ENCODE measurements around the gene TGFBRAP1. TPM values are rescaled to one million over a fixed set of nuclear protein-coding genes. Genes with fewer than 3 reads are reported as not detected.
"Not testable (repeated sequence)": the region's sequence is repeated elsewhere in the genome, so short reads cannot be mapped to it uniquely, and the experiment has no call there.

TGFBRAP1 gene
- total RNA-seq, 1 donor from 2014 or later = 13.7 TPM

- H3K4me3 ChIP-seq (ENCODE audit: low read depth, low read length) = no peak overlapping the region
- DNase-seq (ENCODE audit: low read depth) (no peak), FAIRE-seq (no peak)
- no peak for TF ChIP-seq CTCF (IDR thresholded peaks at IDR 0.05; ENCODE audit: insufficient read depth, low read length, severe bottlenecking)
- H3K27me3 ChIP-seq (ENCODE audit: control insufficient read depth, insufficient read depth, low read length) = no peaks in the 10 kb centered on the region
- peaks cover 2% of the 10 kb centered on the region for H3K36me3 ChIP-seq (ENCODE audit: control insufficient read depth, insufficient read depth, low read length)
Measured at GRCh38 chr2:105330681-105331375, 1.3 kb upstream of the TGFBRAP1 start.

DNA sequence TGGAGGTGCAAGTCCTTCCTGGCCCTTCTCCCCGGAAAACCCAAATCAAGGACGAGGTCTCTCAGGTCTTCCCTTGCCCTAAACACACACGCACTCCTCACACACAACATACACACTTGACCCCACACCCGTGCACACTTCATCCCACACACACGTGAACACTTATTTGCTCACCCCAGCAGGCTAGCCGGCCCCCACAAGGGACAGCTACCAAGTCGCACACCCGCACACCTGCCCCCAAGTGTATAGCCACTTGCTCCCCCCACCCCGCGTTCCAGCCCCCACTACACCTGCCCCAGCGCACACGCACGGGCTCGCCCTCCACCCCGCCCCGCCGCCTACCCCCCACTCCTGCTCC is 359 bp downstream of the TGFBRAP1 start:
- FAIRE-seq (no peak), DNase-seq (ENCODE audit: low read depth) (no peak)
- H3K27me3 ChIP-seq (ENCODE audit: control insufficient read depth, insufficient read depth, low read length) = no peaks in the 10 kb centered on the region
- TF ChIP-seq CTCF (IDR thresholded peaks at IDR 0.05; ENCODE audit: insufficient read depth, low read length, severe bottlenecking) = no peak
- H3K4me3 ChIP-seq (ENCODE audit: low read depth, low read length) = peak overlapping the region; percentile 63
- peaks cover 2% of the 10 kb centered on the region for H3K36me3 ChIP-seq (ENCODE audit: control insufficient read depth, insufficient read depth, low read length)

DNA sequence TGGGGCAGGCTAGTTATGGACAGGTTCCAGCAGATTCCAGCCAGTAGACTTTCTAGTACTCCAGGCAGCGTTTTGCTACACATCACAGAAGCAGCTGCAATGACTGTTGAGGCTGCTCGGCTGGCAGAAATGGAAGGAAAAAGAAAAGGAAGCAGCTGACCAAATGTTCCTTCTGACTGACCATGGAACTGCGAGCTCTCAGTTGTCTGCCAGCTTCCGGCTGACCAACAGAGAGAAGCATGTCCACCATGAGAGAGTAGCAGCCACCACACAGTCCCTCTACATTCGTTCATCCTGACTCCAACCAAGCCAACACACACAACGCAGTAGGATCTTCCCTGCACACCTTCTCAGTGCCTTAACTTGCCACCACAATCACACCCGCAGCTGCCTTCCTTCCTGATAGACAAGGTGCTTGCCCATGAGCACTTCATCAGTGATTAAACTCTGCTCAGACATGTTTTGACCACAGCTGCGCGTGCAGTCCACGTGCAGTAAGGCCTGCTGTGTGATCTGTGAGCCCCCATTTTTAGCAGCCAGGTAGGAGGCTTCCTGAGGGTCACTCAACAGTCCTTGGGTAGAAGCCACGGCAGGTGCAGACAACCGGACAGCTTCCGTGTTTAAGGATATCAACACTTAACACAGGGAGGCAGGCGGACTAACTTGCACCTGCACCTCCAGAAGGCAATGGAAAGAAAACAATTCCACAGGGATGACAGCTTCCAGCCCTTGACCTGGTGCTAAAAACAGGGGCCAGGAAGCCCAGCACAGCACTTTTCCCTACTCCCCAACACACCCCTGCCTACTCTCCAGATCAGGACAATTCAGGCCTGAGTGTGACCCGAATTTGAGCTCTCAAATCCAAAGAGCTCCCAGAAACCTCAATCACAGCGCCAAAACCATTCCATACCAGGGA is 996 bp downstream of the TGFBRAP1 start:
- Histone ChIP-seq H3K27me3 (ENCODE audit: control insufficient read depth, insufficient read depth, low read length) (no peaks in the 10 kb centered on the region), H3K36me3 (ENCODE audit: control insufficient read depth, insufficient read depth, low read length) (peaks cover 2% of the 10 kb centered on the region), H3K4me3 (ENCODE audit: low read depth, low read length) (peak overlapping the region; percentile 63)
- no peak for TF ChIP-seq CTCF (IDR thresholded peaks at IDR 0.05; ENCODE audit: insufficient read depth, low read length, severe bottlenecking)
- no peak for FAIRE-seq
- DNase-seq (ENCODE audit: low read depth) = peak; percentile 68

DNA sequence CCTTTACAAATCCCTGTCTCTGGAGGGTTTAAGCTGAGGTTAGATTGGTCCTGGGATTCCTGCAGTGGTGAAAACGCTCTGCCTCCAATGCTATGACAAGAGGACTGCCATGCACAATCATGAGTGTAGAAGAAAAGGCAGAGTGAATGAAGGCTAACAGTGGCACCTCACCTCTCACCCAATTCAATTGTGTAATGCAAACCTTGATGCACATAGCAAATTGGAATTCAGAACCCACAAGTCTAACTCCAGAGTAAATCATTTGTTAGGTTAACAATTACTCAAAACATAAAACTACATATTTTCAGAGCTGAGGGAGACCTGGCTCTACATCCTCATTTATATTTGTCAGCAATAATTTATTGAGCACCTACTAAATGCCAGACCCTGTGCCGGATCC is 1.8 kb downstream of the TGFBRAP1 start:
- no peaks in the 10 kb centered on the region for H3K27me3 ChIP-seq (ENCODE audit: control insufficient read depth, insufficient read depth, low read length)
- FAIRE-seq (no peak), DNase-seq (ENCODE audit: low read depth) (no peak)
- H3K4me3 ChIP-seq (ENCODE audit: low read depth, low read length) = no peak overlapping the region
- TF ChIP-seq CTCF (IDR thresholded peaks at IDR 0.05; ENCODE audit: insufficient read depth, low read length, severe bottlenecking) = no peak
- peaks cover 2% of the 10 kb centered on the region for H3K36me3 ChIP-seq (ENCODE audit: control insufficient read depth, insufficient read depth, low read length)

DNA sequence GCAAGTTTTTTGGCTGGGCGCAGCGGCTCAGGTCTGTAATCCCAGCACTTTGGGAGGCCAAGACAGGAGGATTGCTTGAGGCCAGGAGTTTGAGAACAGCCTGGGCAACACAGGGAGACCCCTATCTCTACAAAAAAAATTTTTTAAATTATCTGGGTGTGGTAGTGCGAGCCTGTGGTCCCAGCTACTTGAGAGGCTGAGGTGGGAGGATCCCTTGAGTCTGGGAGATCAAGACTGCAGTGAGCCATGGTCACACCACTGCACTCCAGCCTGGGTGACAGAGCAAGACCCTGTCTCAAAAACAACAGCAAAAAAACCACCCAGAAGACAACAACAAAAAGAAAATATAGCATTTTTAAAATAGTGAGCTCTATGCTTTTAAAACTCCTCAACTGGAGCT is 2.3 kb downstream of the TGFBRAP1 start:
- FAIRE-seq = not testable (repeated sequence)

DNA sequence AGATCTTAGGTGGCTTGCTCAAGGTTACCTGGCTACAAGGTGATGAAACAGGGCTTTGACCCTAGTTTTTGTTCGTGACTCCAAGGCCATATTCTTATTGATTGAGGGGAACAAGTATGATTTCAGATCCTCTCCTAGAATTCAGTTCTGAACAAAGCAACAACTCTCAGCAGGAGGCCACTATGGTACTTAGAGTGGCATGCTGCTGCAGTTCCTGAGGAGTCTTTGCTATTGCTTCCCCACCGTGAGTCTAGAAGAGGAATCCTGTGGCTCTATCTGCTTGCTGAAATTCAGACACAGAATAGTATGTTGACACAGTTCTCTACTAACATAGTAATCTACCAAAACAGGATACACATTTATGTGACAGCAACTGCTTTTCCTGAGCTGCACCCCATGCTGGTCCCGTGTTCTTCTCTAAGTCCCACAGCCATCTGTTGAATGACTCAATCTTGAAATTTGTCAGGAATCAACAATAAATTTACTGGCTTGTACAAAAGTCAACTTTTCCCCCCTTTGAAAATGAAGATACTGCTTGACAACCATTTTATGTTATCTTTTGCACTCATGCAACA is 4.1 kb downstream of the TGFBRAP1 start:
- Histone ChIP-seq H3K36me3 (ENCODE audit: control insufficient read depth, insufficient read depth, low read length) (peaks cover 2% of the 10 kb centered on the region), H3K4me3 (ENCODE audit: low read depth, low read length) (no peak overlapping the region), H3K27me3 (ENCODE audit: control insufficient read depth, insufficient read depth, low read length) (no peaks in the 10 kb centered on the region)
- FAIRE-seq (no peak), DNase-seq (ENCODE audit: low read depth) (no peak)
- TF ChIP-seq CTCF (IDR thresholded peaks at IDR 0.05; ENCODE audit: insufficient read depth, low read length, severe bottlenecking) = no peak

More for the DNA sequence above, 2.3 kb downstream of the TGFBRAP1 start:
- H3K36me3 ChIP-seq (ENCODE audit: control insufficient read depth, insufficient read depth, low read length); H3K4me3 ChIP-seq (ENCODE audit: low read depth, low read length); H3K27me3 ChIP-seq (ENCODE audit: control insufficient read depth, insufficient read depth, low read length); DNase-seq (ENCODE audit: low read depth): not testable (repeated sequence)

Data from bronchial epithelial cell (primary cell).